K562 (cell line): ENCODE measurements around the gene CDCP2. TPM values are rescaled to one million over a fixed set of nuclear protein-coding genes. Genes with fewer than 3 reads are reported as not detected.

Experiments used
- FOXM1 ChIP-seq, 2 experiments: fragments of 450-650 bp in 1 of 2; sonication (generic) in 1 of 2; formaldehyde crosslinking in 1 of 2; IDR thresholded peaks; 2 replicates each; pipeline versions ENCODE4 v1.6.1 to v1.9.0; 2017 to 2022; ENCODE audit warnings: low read depth in 2 of 2, mild to moderate bottlenecking in 2 of 2, missing genetic modification reagents in 1 of 2, moderate library complexity in 1 of 2
- FOXO4 ChIP-seq: fragments of 450-650 bp; formaldehyde crosslinking; IDR thresholded peaks from 2 replicates; pipeline ENCODE4 v1.4.0; 2020; ENCODE audit warnings: mild to moderate bottlenecking, moderate library complexity
- FOXP1 ChIP-seq: sonication (generic); formaldehyde crosslinking; IDR thresholded peaks from 2 replicates; pipeline ENCODE4 v1.8.0; 2022; ENCODE audit warnings: mild to moderate bottlenecking, missing genetic modification reagents
- LCOR ChIP-seq: sonication (generic); formaldehyde crosslinking; IDR thresholded peaks from 2 replicates; pipeline ENCODE4 v1.8.0; 2022; ENCODE audit warnings: mild to moderate bottlenecking, missing genetic modification reagents
- NBN ChIP-seq: fragments of 450-650 bp; IDR thresholded peaks from 2 replicates; pipeline ENCODE4 v1.6.1; 2016; ENCODE audit warnings: low read depth, mild to moderate bottlenecking
- PYGO2 ChIP-seq: fragments of 450-650 bp; IDR thresholded peaks from 2 replicates; pipeline ENCODE4 v1.6.1; 2016; ENCODE audit warnings: mild to moderate bottlenecking, missing genetic modification characterization, moderate library complexity, missing compliant biosample characterization
- RBM14 ChIP-seq: fragments of 200-400 bp; formaldehyde crosslinking; IDR thresholded peaks from 2 replicates; pipeline ENCODE4 v1.6.1; 2018; ENCODE audit warnings: low read depth, mild to moderate bottlenecking, low read length, moderate library complexity, borderline replicate concordance; ENCODE audit not compliant: insufficient read depth
- RHOXF2B ChIP-seq: fragments of 250-450 bp; sonication (Bioruptor Pico); conservative IDR thresholded peaks from 2 replicates; pipeline ENCODE4 v1.5.1; 2021
- ZBTB43 ChIP-seq: sonication (generic); formaldehyde crosslinking; IDR thresholded peaks from 2 replicates; pipeline ENCODE4 v1.8.0; 2023; ENCODE audit warnings: mild to moderate bottlenecking, missing genetic modification reagents
- polyA plus RNA-seq, 8 experiments: library from polyadenylated mRNA; depleted of rRNA in 4 of 8; stranded (reverse) in 5 of 8; unstranded in 3 of 8; fragments of >200 nt; fragmentation: Nextera tagmentation in 2 of 8; fragmentation: Illumina TruSeq in 1 of 8; extraction: Ambion mirVana in 2 of 8; extraction: Trizol in 1 of 8; gene quantifications; 2 replicates each; pipeline versions ENCODE4 v1.2.1 to v1.2.3, GENCODE V29; 2011 to 2014; ENCODE audit warnings: inconsistent platforms in 1 of 8, missing spikeins in 1 of 8
- total RNA-seq, 7 experiments: library from RNA; depleted of rRNA in 6 of 7; stranded (reverse); fragments of >200 nt in 6 of 7; fragmentation: Illumina TruSeq in 2 of 7; extraction: Trizol in 2 of 7; gene quantifications; 2 replicates each; pipeline versions ENCODE4 v1.2.1 to v1.2.3, GENCODE V29; 2011 to 2021; ENCODE audit warnings: low replicate concordance in 1 of 7

The CDCP2 gene
- total and polyA plus RNA-seq, 9 of the 15 experiments (the other 6 are each of a cell fraction or from before 2014, with no cell fraction given) = not detected

- TF ChIP-seq LCOR (no peak), NBN (no peak), FOXO4 (CRISPR knock-in tag) (no peak), ZBTB43 (no peak), FOXP1 (no peak), PYGO2 (tag) (no peak), FOXM1 (IDR thresholded peaks at IDR 0.05; ENCODE audit: low read depth) (no peak), FOXM1 (CRISPR knock-in tag; IDR thresholded peaks at IDR 0.05; ENCODE audit: low read depth) (no peak), RBM14 (no peak), RHOXF2B (CRISPR knock-in tag) (no peak)
Measured at GRCh38 chr1:54115520-54115919, 37.3 kb downstream of the CDCP2 start (continued).
